Measurements from ENCODE around the gene ZDHHC12. TPM values are rescaled to one million over a fixed set of nuclear protein-coding genes. Genes with fewer than 3 reads are reported as not detected.

Gene ZDHHC12
- total and polyA plus RNA-seq, 2 of the 13 experiments (the other 11 are each of a cell fraction or from before 2014, with no cell fraction given) = 25.4 to 28.0 TPM

GRCh38 chr9:128723866-128724743 lies at the start of gene ZDHHC12 (continued):
- no peak for TF ChIP-seq ZHX2 (IDR thresholded peaks at IDR 0.05; ENCODE audit: low read depth)
- TF ChIP-seq ZHX2 (CRISPR knock-in tag; IDR thresholded peaks at IDR 0.05; ENCODE audit: borderline replicate concordance) = no peak
- TF ChIP-seq ZNF709 (CRISPR knock-in tag; IDR thresholded peaks at IDR 0.05) = peak; percentile 53; the same call in 1 of the 2 replicates
- no peak for TF ChIP-seq NONO (IDR thresholded peaks at IDR 0.05)
- peak; percentile 52; the same call in 1 of the 2 replicates for TF ChIP-seq NONO (CRISPR knock-in tag; conservative IDR thresholded peaks at IDR 0.05)
- peak; percentile 83; the same call in 1 of the 2 replicates for TF ChIP-seq ARNT2 (CRISPR knock-in tag; IDR thresholded peaks at IDR 0.05; ENCODE audit: low read depth)
- no peak for TF ChIP-seq HDAC6 (IDR thresholded peaks at IDR 0.05; ENCODE audit: low read depth, low read length)
- TF ChIP-seq ETS1 (CRISPR knock-in tag; IDR thresholded peaks at IDR 0.05) = 0 out of 2 replicates have a peak, but pooled peaks have one; percentile 65
- peak; percentile 69; the same call in 1 of the 2 replicates for TF ChIP-seq YEATS4 (CRISPR knock-in tag; IDR thresholded peaks at IDR 0.05; ENCODE audit: borderline replicate concordance)
- TF ChIP-seq ZNF12 (CRISPR knock-in tag; IDR thresholded peaks at IDR 0.05) = 0 out of 2 replicates have a peak, but pooled peaks have one; percentile 61
- TF ChIP-seq KDM5B (CRISPR knock-in tag; IDR thresholded peaks at IDR 0.05; ENCODE audit: borderline replicate concordance) = peak; percentile 76; the same call in 1 of the 2 replicates
- no peak; the same call in 1 of the 2 replicates for TF ChIP-seq ZNF124 (CRISPR knock-in tag; IDR thresholded peaks at IDR 0.05)
- TF ChIP-seq CREB1 (IDR thresholded peaks at IDR 0.05) = 0 out of 2 replicates have a peak, but pooled peaks have one; percentile 41
- TF ChIP-seq CREB1 (CRISPR knock-in tag; IDR thresholded peaks at IDR 0.05) = no peak
- TF ChIP-seq ZNF30 (CRISPR knock-in tag; IDR thresholded peaks at IDR 0.05) = no peak
- TF ChIP-seq, protein P1, sequence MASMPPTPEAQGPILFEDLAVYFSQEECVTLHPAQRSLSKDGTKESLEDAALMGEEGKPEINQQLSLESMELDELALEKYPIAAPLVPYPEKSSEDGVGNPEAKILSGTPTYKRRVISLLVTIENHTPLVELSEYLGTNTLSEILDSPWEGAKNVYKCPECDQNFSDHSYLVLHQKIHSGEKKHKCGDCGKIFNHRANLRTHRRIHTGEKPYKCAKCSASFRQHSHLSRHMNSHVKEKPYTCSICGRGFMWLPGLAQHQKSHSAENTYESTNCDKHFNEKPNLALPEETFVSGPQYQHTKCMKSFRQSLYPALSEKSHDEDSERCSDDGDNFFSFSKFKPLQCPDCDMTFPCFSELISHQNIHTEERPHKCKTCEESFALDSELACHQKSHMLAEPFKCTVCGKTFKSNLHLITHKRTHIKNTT (CRISPR knock-in tag; IDR thresholded peaks at IDR 0.05) = no peak
- peak; percentile 68; the same call in 1 of the 3 replicates for TF ChIP-seq MXI1 (IDR thresholded peaks at IDR 0.05; ENCODE audit: borderline replicate concordance, low read depth, low read length)
- TF ChIP-seq CHD2 (IDR thresholded peaks at IDR 0.05; ENCODE audit: low read depth, low read length) = 0 out of 2 replicates have a peak, but pooled peaks have one; percentile 11
- TF ChIP-seq, protein P2, sequence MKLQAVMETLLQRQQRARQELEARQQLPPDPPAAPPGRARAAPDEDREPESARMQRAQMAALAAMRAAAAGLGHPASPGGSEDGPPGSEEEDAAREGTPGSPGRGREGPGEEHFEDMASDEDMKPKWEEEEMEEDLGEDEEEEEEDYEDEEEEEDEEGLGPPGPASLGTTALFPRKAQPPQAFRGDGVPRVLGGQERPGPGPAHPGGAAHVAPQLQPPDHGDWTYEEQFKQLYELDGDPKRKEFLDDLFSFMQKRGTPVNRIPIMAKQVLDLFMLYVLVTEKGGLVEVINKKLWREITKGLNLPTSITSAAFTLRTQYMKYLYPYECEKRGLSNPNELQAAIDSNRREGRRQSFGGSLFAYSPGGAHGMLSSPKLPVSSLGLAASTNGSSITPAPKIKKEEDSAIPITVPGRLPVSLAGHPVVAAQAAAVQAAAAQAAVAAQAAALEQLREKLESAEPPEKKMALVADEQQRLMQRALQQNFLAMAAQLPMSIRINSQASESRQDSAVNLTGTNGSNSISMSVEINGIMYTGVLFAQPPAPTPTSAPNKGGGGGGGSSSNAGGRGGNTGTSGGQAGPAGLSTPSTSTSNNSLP (IDR thresholded peaks at IDR 0.05; ENCODE audit: low read depth, low read length) = no peak
- TF ChIP-seq FOXO1 (CRISPR knock-in tag; IDR thresholded peaks at IDR 0.05) = peak; percentile 4; the same call in 1 of the 2 replicates

Measured in HepG2 (cell line).